NB4 (cell line): Measurements from ENCODE around the gene ZBTB40.

Experiments
- DNase-seq: peaks from one replicate; pipeline ENCODE4 v3.0.0; 2010; ENCODE audit warnings: low read depth
- H3K4me3 ChIP-seq: one replicate; pipeline ENCODE4 v1.5.1; 2011; ENCODE audit warnings: mild to moderate bottlenecking, low read depth, low read length, moderate library complexity
- CTCF ChIP-seq: IDR thresholded peaks from one replicate; pipeline ENCODE4 v1.5.1; 2012; ENCODE audit warnings: low read depth, low read length
- MAX ChIP-seq: IDR thresholded peaks from 2 replicates; pipeline ENCODE4 v1.6.1; 2011; ENCODE audit warnings: low read depth, low read length
- MYC ChIP-seq: IDR thresholded peaks from 2 replicates; pipeline ENCODE4 v1.6.1; 2011; ENCODE audit warnings: low read depth, low read length
- POLR2A ChIP-seq: IDR thresholded peaks from 2 replicates; pipeline ENCODE4 v1.6.1; 2011; ENCODE audit warnings: mild to moderate bottlenecking; ENCODE audit not compliant: insufficient read length; ENCODE audit errors: extremely low read depth

Gene ZBTB40

GRCh38 chr1:22516906-22517571 is 65.4 kb downstream of the ZBTB40 start:
- DNase-seq: no peak
- no peak overlapping the region for H3K4me3 ChIP-seq
- no peak for TF ChIP-seq CTCF
- TF ChIP-seq MAX: no peak
- TF ChIP-seq POLR2A: no peak
- no peak for TF ChIP-seq MYC

GRCh38 chr1:22517956-22518355 is 66.3 kb downstream of the ZBTB40 start:
- TF ChIP-seq POLR2A (no peak), CTCF (no peak), MYC (no peak), MAX (no peak)
- DNase-seq: no peak
- no peak overlapping the region for H3K4me3 ChIP-seq

- no peak for DNase-seq
- no peak overlapping the region for H3K4me3 ChIP-seq
- no peak for TF ChIP-seq CTCF
- TF ChIP-seq POLR2A: no peak
- no peak for TF ChIP-seq MAX
- no peak for TF ChIP-seq MYC
Observed at GRCh38 chr1:22518379-22518778, 66.7 kb downstream of the ZBTB40 start.

GRCh38 chr1:22520871-22521270 is 69.2 kb downstream of the ZBTB40 start:
- no peak overlapping the region for H3K4me3 ChIP-seq
- DNase-seq: no peak
- TF ChIP-seq POLR2A (no peak), CTCF (no peak), MYC (no peak), MAX (no peak)

- no peak overlapping the region for H3K4me3 ChIP-seq
- DNase-seq: no peak
- TF ChIP-seq CTCF: no peak
- no peak for TF ChIP-seq MYC
- no peak for TF ChIP-seq MAX
- TF ChIP-seq POLR2A: no peak
Observed at GRCh38 chr1:22521692-22522091, 70.0 kb downstream of the ZBTB40 start.
